ENCODE data around the gene IDE.
A peak's percentile ranks its signal among the peaks of the same experiment; 100 is the strongest.

Gene IDE

DNA sequence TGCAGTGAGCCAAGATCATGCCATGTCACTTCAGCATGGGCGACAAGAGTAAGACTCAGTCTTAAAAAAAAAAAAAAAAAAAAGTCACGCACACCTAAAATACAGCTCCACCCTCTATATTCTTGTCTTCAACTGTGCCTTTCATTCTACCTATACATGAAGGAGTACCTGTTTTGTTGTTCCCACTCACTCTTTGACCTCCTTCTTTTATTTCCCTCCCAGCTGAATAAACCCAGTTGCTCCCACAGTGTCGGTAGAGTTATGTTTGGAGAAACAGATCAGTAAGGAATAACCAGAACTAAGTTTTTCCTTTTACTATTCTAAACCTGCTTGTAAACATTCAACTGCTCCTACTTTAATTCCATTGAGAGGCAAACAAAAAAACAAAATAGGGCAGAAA lies 50.3 kb downstream of the IDE start:
- H3K27me3 ChIP-seq (replicated peaks; ENCODE audit: control insufficient read depth, insufficient read depth, low read length), result no peaks in the 10 kb centered on the region
- TF ChIP-seq, protein P1, sequence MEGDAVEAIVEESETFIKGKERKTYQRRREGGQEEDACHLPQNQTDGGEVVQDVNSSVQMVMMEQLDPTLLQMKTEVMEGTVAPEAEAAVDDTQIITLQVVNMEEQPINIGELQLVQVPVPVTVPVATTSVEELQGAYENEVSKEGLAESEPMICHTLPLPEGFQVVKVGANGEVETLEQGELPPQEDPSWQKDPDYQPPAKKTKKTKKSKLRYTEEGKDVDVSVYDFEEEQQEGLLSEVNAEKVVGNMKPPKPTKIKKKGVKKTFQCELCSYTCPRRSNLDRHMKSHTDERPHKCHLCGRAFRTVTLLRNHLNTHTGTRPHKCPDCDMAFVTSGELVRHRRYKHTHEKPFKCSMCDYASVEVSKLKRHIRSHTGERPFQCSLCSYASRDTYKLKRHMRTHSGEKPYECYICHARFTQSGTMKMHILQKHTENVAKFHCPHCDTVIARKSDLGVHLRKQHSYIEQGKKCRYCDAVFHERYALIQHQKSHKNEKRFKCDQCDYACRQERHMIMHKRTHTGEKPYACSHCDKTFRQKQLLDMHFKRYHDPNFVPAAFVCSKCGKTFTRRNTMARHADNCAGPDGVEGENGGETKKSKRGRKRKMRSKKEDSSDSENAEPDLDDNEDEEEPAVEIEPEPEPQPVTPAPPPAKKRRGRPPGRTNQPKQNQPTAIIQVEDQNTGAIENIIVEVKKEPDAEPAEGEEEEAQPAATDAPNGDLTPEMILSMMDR (IDR thresholded peaks at IDR 0.05; ENCODE audit: insufficient read depth, low read length, poor library complexity, severe bottlenecking), result no peak
- DNase-seq (ENCODE audit: extremely low read depth, insufficient read length), result no peak
- H3K4me3 ChIP-seq (replicated peaks; ENCODE audit: low read depth, low read length), result no peak overlapping the region
- H3K36me3 ChIP-seq (ENCODE audit: control insufficient read depth, insufficient read depth, low read length), result peaks cover 2% of the 10 kb centered on the region; the same call in 1 of the 2 replicates

DNA sequence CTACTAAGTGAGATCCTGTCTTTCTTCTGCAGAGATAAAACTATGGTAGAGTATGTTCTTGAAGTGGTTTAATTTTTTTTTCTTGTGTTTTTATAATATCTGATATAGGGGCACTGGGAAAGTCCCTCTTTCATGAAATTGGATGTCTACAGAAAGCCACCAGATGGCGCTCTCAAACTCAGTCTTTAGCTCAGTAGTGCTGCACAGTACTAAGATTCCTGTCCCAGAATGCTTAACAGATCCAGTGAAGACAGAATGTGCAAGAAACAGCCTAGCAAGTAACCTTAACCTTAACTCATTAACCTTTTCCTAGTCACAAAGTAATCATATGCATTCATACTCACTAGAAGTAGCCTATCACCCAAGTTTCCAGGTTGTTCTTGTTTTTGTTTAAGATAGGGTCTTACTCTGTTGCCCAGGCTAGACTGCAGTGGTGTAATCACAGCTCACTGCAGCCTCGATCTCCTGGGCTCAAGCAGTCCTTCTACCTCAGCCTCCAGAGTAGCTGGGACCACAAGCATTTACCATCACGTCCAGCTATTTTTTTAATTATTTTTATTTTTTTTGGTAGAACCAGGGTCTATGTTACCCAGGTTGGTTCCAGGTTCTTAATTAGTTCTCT lies 56.7 kb downstream of the IDE start:
- peak; percentile 6 for DNase-seq (ENCODE audit: extremely low read depth, insufficient read length)
- H3K27me3 ChIP-seq (replicated peaks; ENCODE audit: control insufficient read depth, insufficient read depth, low read length), result no peaks in the 10 kb centered on the region
- TF ChIP-seq, protein P1 (IDR thresholded peaks at IDR 0.05; ENCODE audit: insufficient read depth, low read length, poor library complexity, severe bottlenecking), result peak; percentile 69
- 0 out of 2 replicates have a peak, but pooled peaks cover 2% of the 10 kb centered on the region for H3K36me3 ChIP-seq (ENCODE audit: control insufficient read depth, insufficient read depth, low read length)
- no peak overlapping the region for H3K4me3 ChIP-seq (replicated peaks; ENCODE audit: low read depth, low read length)

DNA sequence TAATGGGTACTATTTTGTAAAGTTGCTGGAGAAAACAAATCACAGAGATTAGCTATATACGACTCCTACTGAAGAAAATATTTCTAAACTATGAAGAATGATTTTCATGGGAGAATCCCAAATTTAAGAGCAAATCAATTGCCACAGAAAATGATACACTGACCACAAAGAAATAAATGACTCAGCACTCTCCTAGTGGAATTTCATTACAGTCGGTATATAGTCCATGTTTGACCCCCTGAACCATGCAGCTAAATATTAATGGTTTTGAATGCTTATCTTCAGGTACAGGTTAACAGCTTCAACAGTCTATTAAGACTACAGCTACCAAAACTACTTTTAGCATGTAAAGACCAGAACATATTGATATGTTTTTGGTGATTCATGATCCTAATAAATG lies 65.0 kb downstream of the IDE start:
- TF ChIP-seq, protein P1 (IDR thresholded peaks at IDR 0.05; ENCODE audit: insufficient read depth, low read length, poor library complexity, severe bottlenecking), result no peak
- no peak for DNase-seq (ENCODE audit: extremely low read depth, insufficient read length)
- H3K36me3 ChIP-seq (ENCODE audit: control insufficient read depth, insufficient read depth, low read length), result no peaks in the 10 kb centered on the region; the same call in 1 of the 2 replicates
- no peak overlapping the region for H3K4me3 ChIP-seq (replicated peaks; ENCODE audit: low read depth, low read length)
- H3K27me3 ChIP-seq (replicated peaks; ENCODE audit: control insufficient read depth, insufficient read depth, low read length), result no peaks in the 10 kb centered on the region

DNA sequence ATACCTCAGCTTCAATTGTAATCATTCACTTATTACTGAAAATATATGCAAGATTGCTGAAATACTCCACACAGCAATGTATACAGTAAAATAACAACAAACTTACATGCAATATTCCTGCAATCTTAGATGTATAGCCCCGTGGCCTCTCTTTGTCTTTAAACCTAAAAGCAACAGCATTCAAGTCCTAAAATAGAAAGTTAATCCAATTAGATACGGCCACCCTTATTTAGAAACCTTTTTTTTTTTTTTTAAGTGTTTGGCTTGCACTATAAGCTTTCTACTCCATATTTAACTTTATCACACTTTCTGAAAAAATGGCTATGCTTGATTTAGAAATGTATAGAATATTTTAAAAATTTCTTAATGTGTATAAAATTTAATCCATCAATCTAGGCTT lies 67.6 kb downstream of the IDE start:
- H3K27me3 ChIP-seq (replicated peaks; ENCODE audit: control insufficient read depth, insufficient read depth, low read length), result no peaks in the 10 kb centered on the region
- TF ChIP-seq, protein P1 (IDR thresholded peaks at IDR 0.05; ENCODE audit: insufficient read depth, low read length, poor library complexity, severe bottlenecking), result no peak
- no peak overlapping the region for H3K4me3 ChIP-seq (replicated peaks; ENCODE audit: low read depth, low read length)
- no peak for DNase-seq (ENCODE audit: extremely low read depth, insufficient read length)
- no peaks in the 10 kb centered on the region for H3K36me3 ChIP-seq (ENCODE audit: control insufficient read depth, insufficient read depth, low read length)

DNA sequence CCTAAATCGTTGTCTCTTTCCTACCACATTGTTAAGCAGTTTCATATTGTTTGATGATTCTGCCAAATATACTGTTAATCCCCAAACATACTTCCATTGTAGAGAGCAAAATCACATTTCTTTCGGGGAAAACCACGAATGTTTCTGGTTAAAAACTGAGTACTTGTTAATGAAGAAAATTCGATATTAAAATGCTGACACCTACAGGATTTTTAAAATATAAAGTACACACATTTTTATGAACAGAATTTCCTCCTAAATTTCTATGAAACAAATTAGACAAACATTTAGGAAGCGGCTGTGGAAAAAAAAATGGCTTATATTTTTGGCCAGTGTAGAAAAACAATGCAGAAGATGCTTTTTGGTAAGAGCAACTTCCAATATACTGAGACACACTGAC lies 68.8 kb downstream of the IDE start:
- DNase-seq (ENCODE audit: extremely low read depth, insufficient read length), result no peak
- H3K36me3 ChIP-seq (ENCODE audit: control insufficient read depth, insufficient read depth, low read length), result no peaks in the 10 kb centered on the region
- TF ChIP-seq, protein P1 (IDR thresholded peaks at IDR 0.05; ENCODE audit: insufficient read depth, low read length, poor library complexity, severe bottlenecking), result no peak
- H3K27me3 ChIP-seq (replicated peaks; ENCODE audit: control insufficient read depth, insufficient read depth, low read length), result no peaks in the 10 kb centered on the region
- no peak overlapping the region for H3K4me3 ChIP-seq (replicated peaks; ENCODE audit: low read depth, low read length)

All from GM06990 (cell line).